GM18511 (cell line): ENCODE data around the gene YIPF4.
"Not testable (repeated sequence)": the region's sequence is repeated elsewhere in the genome, so short reads cannot be mapped to it uniquely, and the experiment has no call there.

Experiments used
- ATAC-seq: cut with Tn5 transposase; IDR thresholded peaks from one replicate; pipeline ENCODE4 v1.9.1; 2021; ENCODE audit warnings: mild to moderate bottlenecking, moderate library complexity; ENCODE audit not compliant: unreplicated experiment

The YIPF4 gene

GRCh38 chr2:32364290-32364689, 86.6 kb downstream of the YIPF4 start:
- ATAC-seq, result not testable (repeated sequence)

DNA sequence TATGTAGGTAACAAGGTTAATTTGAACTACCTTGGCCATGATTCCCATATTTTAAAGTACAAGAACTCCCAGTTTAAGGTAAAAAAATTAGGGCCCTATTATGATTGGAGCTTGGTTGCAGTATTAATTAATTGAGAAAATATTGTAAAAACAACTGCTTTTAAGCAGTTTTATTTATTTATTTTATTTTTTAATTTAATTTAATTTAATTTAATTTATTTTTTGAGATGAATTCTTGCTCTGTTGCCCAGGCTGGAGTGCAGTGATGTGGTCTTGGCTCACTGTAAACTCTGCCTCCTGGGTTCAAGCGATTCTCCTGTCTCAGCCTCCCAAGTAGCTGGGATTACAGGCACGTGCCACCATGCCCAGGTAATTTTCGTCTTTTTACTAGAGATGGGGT, 88.0 kb downstream of the YIPF4 start:
- not testable (repeated sequence) for ATAC-seq
